GM19240 (cell line): ENCODE data around the gene TBC1D3B.
"Not testable (repeated sequence)": the region's sequence is repeated elsewhere in the genome, so short reads cannot be mapped to it uniquely, and the experiment has no call there.

Experiments used
- DNase-seq: peaks from one replicate; pipeline ENCODE4 v3.0.0; 2011; ENCODE audit warnings: low spot score; ENCODE audit not compliant: insufficient read length

The TBC1D3B gene

GRCh38 chr17:36201102-36201501, 24.7 kb upstream of the TBC1D3B start:
- not testable (repeated sequence) for DNase-seq

DNA sequence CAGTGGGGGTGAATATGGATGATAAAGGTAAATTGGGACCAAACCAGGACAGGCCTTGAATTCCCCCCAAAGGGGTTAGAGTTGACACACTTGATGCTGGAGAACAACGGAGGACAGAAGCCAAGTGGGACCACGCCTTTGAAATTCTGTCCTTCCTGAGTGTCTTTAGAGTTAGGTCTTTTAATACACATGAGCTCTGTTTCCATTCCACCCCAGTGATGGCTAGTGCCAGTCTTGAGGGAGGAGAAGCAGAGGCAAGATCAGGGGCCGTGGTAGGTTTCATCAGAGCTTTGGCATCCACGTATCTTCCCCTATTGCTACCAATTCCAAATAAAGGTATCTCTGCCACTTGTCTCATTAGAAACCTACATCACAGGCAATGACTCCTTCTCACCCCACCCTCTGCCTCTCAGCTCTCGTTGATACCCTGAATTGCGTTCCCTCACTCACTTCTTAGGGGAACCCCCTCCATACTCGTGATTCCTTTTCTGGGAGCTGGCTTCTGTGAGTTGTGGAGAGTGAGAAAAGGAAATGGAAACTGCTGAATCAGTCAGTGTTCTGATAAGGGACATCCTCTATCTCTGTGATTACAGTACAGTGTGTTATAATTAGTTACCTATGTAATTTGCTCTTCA, 22.5 kb upstream of the TBC1D3B start:
- DNase-seq, result no peak

GRCh38 chr17:36197387-36197703, 20.9 kb upstream of the TBC1D3B start:
- no peak for DNase-seq

DNA sequence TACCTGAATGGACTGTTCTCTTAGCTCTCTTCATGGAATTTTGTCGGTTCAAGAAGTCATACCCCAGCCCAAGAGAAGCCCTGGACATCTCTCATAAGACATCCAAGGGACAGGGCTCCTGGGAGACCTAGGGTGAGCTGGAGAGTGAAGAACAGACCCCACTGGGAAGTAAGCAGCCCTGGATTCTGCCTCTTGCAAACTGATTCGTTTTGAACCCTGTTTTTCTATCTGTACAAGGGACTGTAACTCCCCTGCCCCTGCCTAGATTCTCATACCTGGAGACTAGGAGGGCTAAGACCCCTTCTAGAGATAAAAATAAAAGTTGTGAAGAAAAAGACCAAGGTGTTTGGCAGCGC, 19.7 kb upstream of the TBC1D3B start:
- DNase-seq, result no peak

DNA sequence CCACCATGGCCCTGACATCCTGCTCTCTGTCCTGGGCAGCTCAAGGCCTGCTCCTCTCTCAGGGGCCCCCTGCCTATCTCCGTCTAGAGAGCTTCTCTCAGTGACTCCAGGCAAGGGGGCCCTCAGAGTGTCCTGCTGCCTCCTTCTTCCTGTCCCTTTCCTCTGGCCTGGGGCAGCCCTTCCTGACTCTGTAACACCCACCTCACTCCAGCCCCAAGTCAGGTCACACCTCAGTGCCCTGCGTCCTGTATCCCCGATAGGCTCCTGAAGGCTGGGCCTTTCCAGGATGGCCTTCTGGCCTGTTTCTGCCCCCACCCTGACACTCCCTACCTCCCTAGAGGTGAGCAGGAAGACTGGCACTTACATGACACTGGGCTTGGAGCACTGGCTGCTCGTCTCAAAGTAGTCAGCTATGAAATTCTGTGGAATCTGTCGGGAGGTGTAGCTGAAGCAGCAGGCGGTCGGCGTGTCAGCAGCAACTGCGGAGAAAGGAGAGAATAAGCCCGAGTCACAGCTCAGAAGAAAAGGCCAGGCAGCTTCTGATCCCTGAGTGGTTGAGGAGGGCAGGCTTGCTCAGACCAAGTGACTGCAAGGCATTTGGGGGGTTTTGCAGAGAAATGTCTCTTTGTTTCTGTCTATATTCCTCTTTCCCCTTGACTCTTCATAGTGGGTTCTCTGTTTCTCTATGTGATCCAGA, 19.1 kb upstream of the TBC1D3B start:
- DNase-seq, result no peak

DNA sequence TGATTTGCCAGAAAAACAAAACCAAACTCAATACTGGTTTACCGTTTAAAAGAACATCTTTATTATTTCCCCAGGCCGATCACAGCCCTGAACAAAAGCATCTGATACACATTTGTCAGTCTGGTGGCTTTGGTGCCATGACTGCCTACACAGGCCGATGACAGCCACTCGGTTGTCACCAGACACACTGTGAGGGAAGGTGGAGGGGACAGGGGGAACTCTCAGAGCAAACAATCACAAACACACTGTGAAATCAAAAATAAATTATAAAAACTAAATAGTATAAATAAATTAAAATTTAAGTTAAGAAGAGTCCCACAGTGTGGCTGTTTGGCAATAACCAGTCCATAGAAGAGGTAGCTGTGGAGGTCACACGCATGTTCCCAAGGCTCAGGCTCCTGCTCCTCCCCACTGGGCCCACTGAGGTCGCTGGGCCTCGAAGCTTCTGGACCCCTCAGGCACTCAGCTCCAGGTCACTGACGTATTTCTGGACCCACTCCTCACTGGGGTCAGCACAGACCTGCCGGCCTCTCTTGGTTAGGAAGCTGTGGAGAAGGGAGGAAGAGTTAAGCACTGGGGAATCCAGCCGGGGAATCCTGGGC, 18.5 kb upstream of the TBC1D3B start:
- DNase-seq, result not testable (repeated sequence)

- not testable (repeated sequence) for DNase-seq
These were observed 17.9 kb upstream of the TBC1D3B start for GRCh38 chr17:36194147-36194831.

- no peak for DNase-seq
These were observed 16.9 kb upstream of the TBC1D3B start for GRCh38 chr17:36193216-36193775.

DNA sequence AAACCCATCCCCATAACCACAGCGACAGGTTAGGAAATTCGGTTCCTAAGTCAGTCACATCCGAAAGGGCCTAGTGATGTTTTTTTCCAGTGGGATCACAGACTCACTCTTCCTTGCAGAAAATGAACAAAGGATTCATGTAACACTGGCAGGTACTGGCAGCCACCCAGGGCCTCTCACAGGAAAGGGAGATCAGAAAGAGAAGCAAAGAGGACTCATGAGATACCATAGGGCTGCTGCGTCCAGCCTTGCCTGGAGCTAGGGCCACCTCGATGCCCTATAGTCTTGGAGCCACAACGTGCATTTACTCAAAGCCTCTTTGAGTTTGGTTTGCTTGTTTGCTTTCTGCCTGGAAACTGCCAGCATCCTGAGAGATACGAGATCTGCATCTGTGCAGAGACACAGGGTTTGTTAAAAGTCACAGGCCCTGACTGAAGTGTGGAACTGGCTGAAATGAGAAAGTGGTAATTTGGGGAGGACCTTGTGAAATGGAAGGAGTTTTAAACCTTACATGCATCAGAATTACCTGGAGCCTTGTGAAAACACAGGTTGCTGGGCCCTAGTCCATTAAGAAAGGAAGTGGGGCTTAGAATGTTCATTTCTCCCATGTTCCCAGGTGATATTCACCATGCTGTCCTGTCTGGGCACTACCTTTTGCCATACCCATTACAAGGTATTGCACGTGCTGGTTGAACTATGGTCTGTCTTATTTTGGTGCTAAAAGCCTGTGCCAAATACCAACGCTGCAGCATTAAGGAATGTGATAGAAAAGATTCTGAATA, 14.3 kb upstream of the TBC1D3B start:
- DNase-seq, result not testable (repeated sequence)

- DNase-seq, result not testable (repeated sequence)
These were observed 13.6 kb upstream of the TBC1D3B start for GRCh38 chr17:36189993-36190392.

- peak; percentile 83 for DNase-seq
These were observed 12.5 kb upstream of the TBC1D3B start for GRCh38 chr17:36188891-36189306.

DNA sequence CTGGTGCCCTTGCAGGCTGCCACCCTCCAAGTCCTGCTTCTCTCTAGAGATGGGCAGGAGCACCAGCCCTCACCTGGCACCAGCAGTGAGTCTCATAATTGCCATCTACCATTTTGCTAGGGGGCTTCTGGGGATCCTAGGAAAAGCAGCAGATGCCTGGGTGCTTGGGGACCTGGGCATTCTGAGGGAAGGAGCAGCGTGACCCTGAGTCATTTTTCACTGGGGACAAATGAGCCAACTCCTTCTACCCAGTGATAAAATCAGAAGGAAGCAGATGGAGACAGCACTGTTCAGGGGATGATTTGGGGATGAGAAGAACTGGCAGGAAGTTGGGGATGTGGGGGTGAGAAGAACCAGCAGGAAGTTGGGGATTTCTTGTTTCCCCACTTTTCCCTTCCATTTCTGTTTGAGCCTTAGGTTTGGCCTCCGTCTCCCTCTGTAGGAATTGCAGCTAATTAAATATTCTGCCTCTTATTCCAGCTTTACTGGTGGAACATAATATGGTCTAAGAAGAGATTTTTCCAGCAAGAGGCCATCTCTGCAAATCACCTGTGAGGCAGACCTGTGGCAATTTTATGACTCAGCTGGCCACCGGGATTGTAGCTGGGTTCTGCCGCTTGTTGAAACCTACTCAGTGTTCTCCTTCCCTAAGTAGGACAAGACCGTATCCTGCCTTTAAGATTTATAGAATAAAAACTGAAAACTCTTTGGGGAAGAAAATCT, 11.7 kb upstream of the TBC1D3B start:
- DNase-seq, result not testable (repeated sequence)

DNA sequence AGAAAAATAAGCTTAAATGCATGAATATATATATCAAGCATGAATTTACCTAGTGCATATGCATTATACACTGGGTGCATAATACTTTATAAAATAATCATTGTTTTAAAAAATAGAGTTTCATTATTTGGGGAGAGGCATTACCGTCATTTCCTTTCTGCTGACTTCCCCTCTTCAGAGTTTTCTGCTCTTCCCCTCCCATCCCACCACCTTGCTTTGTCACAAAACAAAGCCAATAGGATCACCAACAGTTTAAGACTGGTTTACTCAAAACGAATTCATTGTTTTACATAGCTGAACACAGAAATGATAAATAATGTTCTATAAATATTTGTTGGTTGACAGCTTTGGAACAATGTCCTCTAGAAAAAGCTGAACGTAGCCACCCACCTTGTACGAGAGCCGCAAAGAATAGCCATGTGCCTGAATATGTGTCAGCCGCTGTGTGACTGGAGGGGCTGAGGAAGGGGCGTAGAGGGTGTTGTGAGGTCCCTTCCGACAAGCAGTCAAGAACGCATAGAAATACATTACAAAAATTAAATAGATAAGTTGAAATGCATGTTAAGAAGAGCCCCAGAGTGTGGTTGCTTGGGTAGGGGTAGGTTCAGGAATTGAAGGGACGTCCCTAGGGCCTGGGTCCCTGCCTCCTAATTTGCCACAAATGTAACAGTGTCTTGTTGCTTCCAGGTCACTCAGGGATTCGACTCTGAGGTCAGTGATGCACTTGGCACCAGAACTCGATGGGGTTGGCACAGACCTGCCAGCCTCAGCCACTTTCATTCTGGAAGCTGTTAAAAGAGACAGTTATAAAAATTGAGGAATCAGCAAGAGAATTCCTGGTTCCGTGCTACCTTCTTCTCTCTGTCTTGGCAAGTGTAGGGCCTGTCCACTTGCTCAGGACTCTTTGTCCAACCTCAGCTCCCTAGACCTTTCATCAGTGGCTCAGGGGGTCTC, 10.7 kb upstream of the TBC1D3B start:
- DNase-seq, result not testable (repeated sequence)

DNA sequence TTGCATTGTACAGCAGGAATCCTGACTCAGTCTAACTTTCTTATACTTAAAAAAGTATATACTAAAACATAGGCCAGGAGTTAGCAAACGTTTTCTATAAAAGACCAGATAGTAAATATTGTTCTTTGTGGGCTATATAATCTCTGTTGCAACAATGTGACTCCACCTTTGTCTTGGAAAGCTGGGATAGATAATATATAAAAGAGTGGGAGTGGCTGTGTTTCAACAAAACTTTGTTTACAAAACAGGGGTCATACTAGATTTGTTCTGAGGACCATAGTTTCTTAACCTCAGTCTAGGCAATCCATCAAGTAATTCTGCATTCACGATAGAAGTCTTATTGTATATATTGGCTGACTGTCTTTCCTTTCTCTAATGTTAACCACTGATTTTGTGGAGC, 9.0 kb upstream of the TBC1D3B start:
- DNase-seq, result no peak

DNA sequence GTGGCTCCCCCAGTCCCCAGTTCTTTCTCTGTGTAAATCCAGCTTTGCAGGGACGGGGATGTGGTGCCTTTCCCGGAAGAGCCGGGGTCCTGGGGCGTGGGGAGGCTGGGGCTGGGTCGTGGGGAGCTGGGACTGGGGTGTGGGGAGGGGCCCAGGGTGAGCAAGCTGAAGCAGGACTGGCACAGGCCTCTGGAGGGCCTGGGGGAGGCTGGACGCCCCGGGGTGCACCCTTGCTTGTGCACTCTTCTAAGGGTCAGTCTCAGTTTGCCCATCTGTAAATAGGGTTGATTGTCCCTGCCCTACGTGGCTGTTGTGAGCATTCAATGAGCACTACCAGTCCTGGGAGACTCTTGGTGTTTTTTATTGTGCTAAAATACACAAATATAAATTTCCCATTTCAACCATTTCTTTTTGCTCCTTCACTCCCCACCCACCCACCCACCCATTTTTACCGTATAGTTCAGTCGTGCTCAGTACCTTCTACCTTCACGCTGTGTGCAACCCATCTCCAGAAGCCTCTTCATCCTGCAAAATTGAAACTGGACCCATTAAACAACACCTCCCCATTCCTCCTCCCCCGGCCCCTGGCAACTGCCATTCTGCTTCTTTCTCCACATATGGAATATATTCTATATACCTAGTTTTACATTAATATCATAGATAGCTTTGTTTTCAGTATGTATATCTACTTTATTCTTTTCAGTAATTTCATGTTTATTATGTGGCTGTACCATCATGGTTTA, 7.8 kb upstream of the TBC1D3B start:
- DNase-seq, result no peak

GRCh38 chr17:36183001-36183971, 6.8 kb upstream of the TBC1D3B start:
- DNase-seq, result peak; percentile 89

DNA sequence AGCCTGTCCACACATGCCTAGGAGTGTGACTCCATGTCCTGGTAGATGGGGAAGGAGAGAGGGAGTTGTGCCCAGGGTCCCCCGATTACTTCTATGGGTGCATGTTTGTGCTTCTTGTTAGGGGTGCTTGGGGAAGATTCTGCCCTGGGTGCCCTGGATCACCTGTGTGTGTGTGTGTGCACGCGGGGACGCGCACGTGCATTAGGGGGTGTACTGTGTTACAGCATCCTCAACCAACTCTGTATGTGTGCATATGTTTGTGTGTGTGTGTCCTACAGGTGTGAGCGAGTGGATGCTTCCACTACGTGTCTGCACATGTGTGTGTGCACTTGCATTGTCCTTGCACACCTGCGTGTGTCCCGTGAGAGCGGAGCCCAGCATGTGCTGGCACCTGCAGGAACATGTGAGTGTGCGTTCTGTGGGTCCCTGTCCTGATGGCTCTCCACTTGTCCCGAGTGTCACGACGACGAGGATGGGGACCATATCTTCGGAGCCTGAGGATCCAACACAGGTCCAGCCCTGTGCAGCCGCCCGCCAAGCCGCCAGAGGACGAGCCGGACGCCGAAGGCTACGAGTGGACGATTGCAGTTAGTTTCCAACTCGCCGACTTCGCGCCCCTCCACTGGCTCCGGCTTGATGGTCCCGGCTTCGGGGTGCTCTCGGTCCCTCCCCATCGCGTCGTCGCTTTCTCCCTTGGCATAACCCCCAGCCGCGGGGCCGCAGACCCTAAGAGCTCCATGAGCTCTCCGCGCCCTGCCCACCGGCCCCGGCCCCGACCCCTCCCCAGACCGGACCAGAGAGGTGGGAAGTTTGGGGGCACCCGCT, 6.0 kb upstream of the TBC1D3B start:
- DNase-seq, result no peak
